Cortex of kidney (tissue), 1 donor: ENCODE data around the gene ZNF423.

ENCODE experiments used
- DNase-seq: peaks from one replicate; lab custom pipeline; 2025; lab: John Stamatoyannopoulos, UW

Gene ZNF423

GRCh38 chr16:49600536-49600935 is 255.4 kb downstream of the ZNF423 start:
- no peak for DNase-seq

DNA sequence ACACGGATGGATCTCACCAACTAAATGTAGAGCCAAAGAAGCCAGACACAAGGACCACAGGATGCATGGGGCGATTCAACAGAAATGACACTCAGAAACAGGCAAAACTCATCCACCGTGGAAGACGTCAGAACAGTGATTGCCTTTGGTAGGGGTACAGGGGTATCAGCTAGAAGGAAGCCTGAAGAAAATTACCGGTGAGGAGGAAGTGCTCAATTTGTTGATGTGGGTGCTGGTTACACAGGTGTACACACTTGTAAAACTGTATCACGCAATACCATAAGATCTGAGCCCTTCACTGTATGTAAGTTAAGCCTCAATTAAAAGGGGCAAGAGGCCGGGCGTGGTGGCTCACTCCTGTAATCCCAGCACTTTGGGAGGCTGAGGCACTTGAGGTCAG is 256.2 kb downstream of the ZNF423 start:
- DNase-seq = no peak

DNA sequence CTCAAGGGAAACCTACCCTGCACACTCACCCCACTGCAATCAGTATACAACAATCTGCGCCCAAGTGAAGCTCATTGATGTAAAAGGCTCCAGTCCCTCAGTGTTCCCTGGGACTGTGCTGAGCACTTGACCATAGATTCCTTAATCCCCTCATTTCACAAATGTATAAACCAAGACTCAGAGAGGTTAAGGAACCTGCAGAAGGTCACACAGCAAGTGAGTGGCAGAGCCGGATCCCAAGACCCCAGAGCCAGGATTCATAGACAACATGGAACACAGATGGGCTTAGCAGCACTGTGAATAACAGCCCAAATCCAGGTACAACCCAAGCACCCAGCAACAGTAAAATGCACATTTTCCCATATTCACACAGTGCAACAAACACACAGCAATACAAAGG is 256.6 kb downstream of the ZNF423 start:
- DNase-seq = no peak

GRCh38 chr16:49598383-49599170 is 257.3 kb downstream of the ZNF423 start:
- DNase-seq = no peak

GRCh38 chr16:49597796-49598195 is 258.1 kb downstream of the ZNF423 start:
- DNase-seq = no peak

DNA sequence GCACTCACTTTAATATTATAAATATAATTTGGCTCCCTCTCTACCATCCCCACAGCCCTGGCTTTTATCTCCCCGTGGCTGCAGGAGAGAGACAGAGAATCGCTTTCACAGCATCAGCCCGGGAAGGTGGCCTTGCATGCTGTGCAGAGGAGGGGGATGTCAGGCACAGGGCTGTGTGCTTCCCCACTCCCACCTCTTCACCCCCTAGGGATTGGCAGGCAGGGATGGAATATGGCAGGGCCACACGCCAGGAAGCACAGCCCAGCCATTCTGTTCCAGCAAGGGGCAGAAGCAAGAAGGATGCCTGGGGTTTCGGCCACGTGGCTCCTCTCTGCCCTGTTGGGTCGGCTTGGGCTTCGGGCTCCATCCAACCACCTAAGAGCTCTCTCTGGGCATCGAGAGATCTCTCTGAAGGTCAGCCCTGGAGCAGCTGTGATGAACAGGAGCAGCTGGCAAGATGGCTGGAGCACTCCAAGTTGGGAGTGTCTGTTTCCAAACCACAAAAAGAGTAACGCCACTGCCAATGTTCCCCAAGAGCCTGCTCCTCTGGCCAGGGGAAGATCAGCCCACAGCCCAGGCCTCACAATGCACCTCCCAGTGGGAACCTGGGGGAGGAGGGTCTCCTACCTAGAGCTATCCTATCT is 259.1 kb downstream of the ZNF423 start:
- DNase-seq = no peak

GRCh38 chr16:49596068-49596467 is 259.8 kb downstream of the ZNF423 start:
- no peak for DNase-seq

DNA sequence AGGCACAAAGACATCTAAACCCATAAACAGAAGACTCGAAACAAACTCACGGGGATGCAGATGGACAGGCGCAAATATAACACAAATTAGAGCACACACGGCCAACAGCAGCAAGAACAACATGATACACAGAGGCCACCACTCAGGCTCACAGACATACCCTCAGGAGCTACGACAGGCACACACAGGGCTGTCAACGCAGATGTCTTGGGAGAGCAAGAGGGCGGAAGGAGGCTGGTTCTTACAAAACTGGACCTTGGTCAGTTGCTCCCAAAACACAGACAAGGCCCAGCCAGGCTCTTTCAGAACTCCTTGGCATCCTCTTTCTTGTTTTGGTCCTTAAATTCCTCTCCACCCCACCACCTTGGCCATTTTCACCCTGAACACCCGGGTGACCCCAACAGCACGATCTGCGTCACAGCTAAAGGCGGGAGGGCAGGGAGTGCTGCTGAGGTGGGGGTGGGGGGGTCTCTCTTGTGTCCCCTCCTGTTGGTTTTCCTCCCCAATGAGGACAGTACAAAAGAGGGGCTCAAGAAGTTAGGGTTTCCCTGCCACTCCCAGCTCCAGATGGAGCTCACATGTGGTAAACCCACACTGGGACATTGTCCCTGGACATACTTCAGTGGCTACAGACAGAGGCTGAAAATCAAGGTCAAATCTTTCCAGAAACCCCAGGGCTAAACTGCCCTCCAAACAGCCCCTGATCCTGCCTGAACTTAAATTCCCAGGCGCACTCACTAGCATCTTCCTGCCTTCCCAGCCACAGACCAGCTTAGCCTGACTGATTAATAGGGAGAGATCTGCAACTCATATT is 261.0 kb downstream of the ZNF423 start:
- DNase-seq = no peak

DNA sequence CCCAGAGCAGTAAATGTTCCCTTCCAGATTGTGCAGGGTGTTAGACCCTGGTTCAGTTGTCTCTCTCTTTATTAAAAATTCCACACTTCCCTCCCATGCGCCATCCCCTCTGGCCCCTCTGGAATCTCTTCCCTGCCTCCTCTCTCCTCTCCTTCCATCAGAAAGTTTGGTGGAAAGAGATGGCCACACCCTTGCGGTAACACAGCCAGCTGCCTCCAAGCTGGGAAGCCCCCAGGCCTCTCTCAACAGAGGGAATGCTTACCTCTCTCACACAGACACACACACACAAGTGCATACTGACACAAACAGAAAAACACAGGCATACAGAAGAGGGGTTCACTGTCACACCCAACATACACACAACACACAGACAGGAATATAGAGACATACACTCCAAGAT is 261.8 kb downstream of the ZNF423 start:
- DNase-seq = no peak

- DNase-seq = no peak
These were observed 262.4 kb downstream of the ZNF423 start for GRCh38 chr16:49593424-49594040.

GRCh38 chr16:49592546-49593423 is 263.1 kb downstream of the ZNF423 start:
- no peak for DNase-seq

DNA sequence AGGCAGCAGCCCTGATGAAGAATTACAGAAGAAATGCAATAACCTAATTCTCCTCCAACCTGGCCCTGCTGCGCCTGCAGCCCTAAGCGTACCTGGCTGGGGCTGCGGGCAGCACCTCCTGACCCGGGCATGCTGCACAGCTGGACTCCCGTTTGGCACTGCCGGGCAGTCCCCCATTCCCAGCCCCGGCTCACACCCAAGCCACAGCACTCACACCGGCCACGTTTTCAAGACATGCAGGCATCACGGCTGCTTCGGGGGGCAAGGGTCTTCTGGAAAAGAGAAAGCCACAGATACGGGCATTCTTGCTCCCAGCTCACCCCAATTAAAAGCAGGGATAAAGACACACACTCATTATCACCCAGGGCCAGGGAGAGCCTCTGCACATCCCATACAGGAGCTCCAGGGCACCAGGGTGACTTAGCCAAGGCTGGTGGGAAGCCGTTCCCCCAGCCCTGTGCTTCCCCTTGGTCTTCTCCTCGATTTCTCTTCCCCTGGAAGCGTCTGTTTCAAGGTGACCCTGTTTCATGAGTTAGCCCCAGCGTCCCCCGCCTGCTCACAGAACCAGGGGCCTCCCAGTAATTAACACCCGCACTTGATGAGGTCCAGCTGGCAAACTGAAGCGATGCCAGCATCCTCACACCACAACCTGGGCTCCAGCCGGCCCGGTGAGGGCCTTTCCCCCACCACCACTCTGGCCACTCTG is 265.6 kb downstream of the ZNF423 start:
- no peak for DNase-seq

GRCh38 chr16:49589544-49590031 is 266.3 kb downstream of the ZNF423 start:
- DNase-seq = no peak

DNA sequence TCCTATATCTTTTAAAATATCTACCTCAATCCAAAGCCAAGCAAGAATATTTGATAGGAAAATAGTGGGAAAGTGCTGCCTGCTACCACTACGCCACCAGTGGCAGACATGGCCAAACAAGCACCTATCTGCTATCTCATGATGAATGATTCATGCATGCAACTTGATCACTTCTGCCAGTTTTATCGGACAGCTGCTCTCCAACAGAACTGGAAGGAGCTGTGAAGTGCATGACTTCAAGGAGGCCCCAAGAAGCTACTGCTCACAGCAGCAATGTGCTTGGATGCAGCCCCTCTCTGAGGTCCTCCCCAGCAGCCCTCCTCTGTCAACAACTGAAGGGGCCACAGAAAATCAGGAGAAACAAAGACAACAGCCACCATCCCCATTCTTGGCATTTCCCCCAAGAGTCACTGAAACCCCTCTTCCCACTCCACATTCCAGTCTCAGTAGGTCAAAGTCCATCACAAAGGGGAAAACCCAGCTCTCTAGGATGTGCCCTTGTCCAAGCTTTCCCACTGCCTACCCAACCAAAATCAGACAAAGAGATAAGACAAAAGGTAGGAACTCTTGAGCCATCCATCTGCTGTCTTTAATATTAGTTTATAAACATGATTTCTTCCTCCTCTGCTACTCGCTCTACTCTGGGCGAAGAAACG is 267.1 kb downstream of the ZNF423 start:
- DNase-seq = no peak

GRCh38 chr16:49588026-49588425 is 267.9 kb downstream of the ZNF423 start:
- DNase-seq = no peak

GRCh38 chr16:49587511-49587910 is 268.4 kb downstream of the ZNF423 start:
- DNase-seq = no peak

DNA sequence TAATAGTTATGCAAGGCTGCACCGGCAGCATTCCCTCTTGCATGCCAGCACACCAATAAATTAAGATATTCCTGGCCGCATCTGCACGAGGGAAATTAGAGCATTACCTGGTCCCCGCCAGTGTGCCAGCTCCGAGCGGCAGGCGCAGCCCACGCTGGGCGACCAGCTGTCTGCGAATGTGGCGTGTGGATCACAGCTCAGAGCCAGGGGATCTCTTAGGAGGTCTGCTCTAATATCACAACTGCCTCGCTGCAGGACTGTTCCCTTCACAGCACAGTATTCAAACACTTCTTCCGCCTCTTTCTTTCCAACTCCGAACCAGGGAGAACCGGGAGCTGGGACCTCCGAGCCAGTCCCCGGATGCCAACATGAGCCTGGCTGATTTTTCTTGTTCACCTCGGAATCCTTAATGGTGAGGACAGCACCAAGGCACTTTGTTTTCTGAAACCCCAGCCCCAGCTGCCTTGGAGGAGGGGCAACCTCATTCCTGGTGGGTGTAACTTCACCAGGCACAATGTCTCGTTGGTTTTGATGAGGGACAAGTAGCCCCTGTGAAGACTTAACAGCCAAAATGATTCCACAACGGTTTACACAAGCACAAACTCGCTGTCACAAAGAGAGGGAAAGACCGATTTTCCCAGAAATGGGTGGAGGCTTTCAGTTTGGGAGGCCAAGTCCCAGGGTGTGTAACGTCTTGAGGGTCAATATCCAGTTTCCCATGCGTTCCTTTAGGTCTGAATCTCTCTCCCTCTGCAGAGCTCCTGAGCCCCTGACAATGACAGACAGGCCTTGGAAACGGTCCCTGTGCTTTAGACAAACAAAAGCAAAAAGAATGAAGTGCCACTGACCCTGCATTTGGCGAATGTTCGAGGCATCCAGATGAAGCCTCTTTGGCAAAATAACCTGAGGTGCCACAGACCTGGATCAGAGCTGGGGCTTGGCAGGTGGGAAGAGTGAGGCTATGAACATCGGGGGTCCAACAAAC is 269.2 kb downstream of the ZNF423 start:
- DNase-seq = no peak

- no peak for DNase-seq
These were observed 270.6 kb downstream of the ZNF423 start for GRCh38 chr16:49585143-49585832.
